GM19463 (cell line): Measurements from ENCODE around the gene BTBD9.

Experiments used
- ATAC-seq: cut with Tn5 transposase; IDR thresholded peaks from one replicate; pipeline ENCODE4 v1.9.1; 2021; ENCODE audit warnings: mild to moderate bottlenecking, moderate library complexity; ENCODE audit not compliant: unreplicated experiment

BTBD9 gene

GRCh38 chr6:38487423-38487822, 152.3 kb downstream of the BTBD9 start:
- no peak for ATAC-seq

GRCh38 chr6:38485488-38485887, 154.2 kb downstream of the BTBD9 start:
- no peak for ATAC-seq

GRCh38 chr6:38484656-38485055, 155.1 kb downstream of the BTBD9 start:
- no peak for ATAC-seq

- ATAC-seq, result no peak
Observed at GRCh38 chr6:38483526-38483925, 156.2 kb downstream of the BTBD9 start.

- ATAC-seq, result no peak
Observed at GRCh38 chr6:38482466-38482865, 157.3 kb downstream of the BTBD9 start.

GRCh38 chr6:38481851-38482250, 157.9 kb downstream of the BTBD9 start:
- ATAC-seq, result no peak

- ATAC-seq, result no peak
Observed at GRCh38 chr6:38481211-38481836, 158.4 kb downstream of the BTBD9 start.

GRCh38 chr6:38480036-38480435, 159.7 kb downstream of the BTBD9 start:
- no peak for ATAC-seq

- ATAC-seq, result no peak
Observed at GRCh38 chr6:38479331-38479730, 160.4 kb downstream of the BTBD9 start.

- ATAC-seq, result no peak
Observed at GRCh38 chr6:38477680-38478260, 162.0 kb downstream of the BTBD9 start.

- no peak for ATAC-seq
Observed at GRCh38 chr6:38476888-38477287, 162.8 kb downstream of the BTBD9 start.

GRCh38 chr6:38476141-38476540, 163.6 kb downstream of the BTBD9 start:
- no peak for ATAC-seq

- no peak for ATAC-seq
Observed at GRCh38 chr6:38470548-38470947, 169.2 kb downstream of the BTBD9 start.

GRCh38 chr6:38467566-38467965, 172.2 kb downstream of the BTBD9 start:
- no peak for ATAC-seq

- no peak for ATAC-seq
Observed at GRCh38 chr6:38460186-38460585, 179.5 kb downstream of the BTBD9 start.

GRCh38 chr6:38459291-38459690, 180.4 kb downstream of the BTBD9 start:
- no peak for ATAC-seq

GRCh38 chr6:38453861-38454260, 185.9 kb downstream of the BTBD9 start:
- no peak for ATAC-seq

GRCh38 chr6:38452816-38453660, 186.7 kb downstream of the BTBD9 start:
- ATAC-seq, result no peak

- ATAC-seq, result no peak
Observed at GRCh38 chr6:38450717-38451116, 189.0 kb downstream of the BTBD9 start.

- no peak for ATAC-seq
Observed at GRCh38 chr6:38445925-38446324, 193.8 kb downstream of the BTBD9 start.

GRCh38 chr6:38445336-38445735, 194.4 kb downstream of the BTBD9 start:
- no peak for ATAC-seq
